ENCODE data around the gene FAM216A.

- no peak for TF ChIP-seq RXRA (IDR thresholded peaks at IDR 0.05)
- TF ChIP-seq, protein P1, sequence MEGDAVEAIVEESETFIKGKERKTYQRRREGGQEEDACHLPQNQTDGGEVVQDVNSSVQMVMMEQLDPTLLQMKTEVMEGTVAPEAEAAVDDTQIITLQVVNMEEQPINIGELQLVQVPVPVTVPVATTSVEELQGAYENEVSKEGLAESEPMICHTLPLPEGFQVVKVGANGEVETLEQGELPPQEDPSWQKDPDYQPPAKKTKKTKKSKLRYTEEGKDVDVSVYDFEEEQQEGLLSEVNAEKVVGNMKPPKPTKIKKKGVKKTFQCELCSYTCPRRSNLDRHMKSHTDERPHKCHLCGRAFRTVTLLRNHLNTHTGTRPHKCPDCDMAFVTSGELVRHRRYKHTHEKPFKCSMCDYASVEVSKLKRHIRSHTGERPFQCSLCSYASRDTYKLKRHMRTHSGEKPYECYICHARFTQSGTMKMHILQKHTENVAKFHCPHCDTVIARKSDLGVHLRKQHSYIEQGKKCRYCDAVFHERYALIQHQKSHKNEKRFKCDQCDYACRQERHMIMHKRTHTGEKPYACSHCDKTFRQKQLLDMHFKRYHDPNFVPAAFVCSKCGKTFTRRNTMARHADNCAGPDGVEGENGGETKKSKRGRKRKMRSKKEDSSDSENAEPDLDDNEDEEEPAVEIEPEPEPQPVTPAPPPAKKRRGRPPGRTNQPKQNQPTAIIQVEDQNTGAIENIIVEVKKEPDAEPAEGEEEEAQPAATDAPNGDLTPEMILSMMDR (IDR thresholded peaks at IDR 0.05; ENCODE audit: low read depth, low read length, missing input control): no peak
- TF ChIP-seq ZBTB33 (IDR thresholded peaks at IDR 0.05): no peak
- no peak for TF ChIP-seq RAD21 (IDR thresholded peaks at IDR 0.05)
- no peak for TF ChIP-seq JUND (IDR thresholded peaks at IDR 0.05)
- TF ChIP-seq GABPA (IDR thresholded peaks at IDR 0.05 in 1 of 2, conservative IDR thresholded peaks at IDR 0.05 in 1 of 2): no peak
Observed at GRCh38 chr12:110467847-110468213, 815 bp upstream of the FAM216A start.
